GM18909 (cell line): ENCODE data around the gene SPTB.
A peak's percentile ranks its signal among the peaks of the same experiment; 100 is the strongest.

ENCODE experiments used
- ATAC-seq: cut with Tn5 transposase; IDR thresholded peaks from one replicate; pipeline ENCODE4 v1.9.1; 2021; ENCODE audit warnings: mild to moderate bottlenecking; ENCODE audit not compliant: unreplicated experiment, poor library complexity

SPTB gene

GRCh38 chr14:64889352-64889751 is 9.6 kb upstream of the SPTB start:
- ATAC-seq, result no peak

DNA sequence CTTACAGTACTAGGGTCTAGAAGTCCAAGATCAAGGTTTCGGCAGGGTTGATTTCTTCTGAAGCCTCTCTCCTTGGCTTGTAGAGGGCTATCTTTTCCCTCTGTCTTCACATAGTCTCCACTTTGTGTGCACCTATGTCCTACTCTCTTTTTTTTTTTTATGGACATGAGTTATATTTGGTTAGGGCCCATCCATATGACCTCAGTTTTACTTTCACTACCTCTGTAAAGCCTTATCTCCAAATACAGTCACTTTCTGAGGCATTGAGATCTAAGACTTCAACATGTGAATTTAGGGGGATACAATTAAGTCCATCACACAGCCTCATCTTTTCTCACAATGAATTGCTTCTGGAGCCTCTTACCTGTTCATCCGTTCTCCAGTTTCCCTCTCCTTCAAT is 5.9 kb upstream of the SPTB start:
- no peak for ATAC-seq

GRCh38 chr14:64880221-64881121 is 764 bp upstream of the SPTB start:
- peak; percentile 59 for ATAC-seq

- ATAC-seq, result no peak
Observed at GRCh38 chr14:64878837-64879634, 671 bp downstream of the SPTB start.

- no peak for ATAC-seq
Observed at GRCh38 chr14:64877846-64878245, 1.9 kb downstream of the SPTB start.

DNA sequence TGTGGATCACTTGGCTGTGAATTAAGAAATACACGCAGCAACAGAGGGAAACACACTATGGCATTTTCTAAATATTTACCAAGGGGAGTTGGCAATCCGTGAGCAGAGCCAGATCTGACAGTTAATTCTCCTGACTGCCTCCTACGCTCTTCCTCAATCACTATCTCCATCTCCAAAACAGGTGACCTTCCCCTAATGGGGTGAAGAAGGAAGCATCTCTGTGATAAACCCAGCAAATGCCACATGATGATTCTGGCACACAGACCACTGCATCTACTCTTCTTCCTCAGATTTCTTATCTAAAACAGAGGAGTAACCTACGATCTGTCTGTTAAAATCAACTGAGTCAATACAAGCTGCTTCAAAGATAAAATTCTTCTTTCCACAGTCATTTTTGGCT is 4.4 kb downstream of the SPTB start:
- no peak for ATAC-seq

GRCh38 chr14:64873506-64874219 is 6.0 kb downstream of the SPTB start:
- no peak for ATAC-seq

DNA sequence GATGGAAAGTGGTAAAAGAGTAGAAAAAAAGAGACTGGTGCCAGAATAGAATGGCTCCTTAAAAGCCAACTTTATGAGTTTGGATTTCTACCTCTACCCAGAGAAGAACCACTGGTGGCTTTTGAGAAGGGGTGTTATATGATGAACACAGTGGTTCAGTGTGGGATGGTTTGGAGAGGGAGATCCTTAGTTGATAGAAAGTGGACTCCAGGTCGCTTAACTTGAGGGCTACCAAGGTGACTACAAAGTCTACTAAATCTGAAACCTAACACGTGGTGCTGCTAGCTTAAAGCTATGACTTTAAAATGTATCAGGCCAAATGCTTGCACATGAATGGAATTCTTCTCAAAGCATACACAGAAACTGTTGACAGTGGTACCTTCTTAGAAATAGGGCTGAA is 8.4 kb downstream of the SPTB start:
- ATAC-seq, result no peak

DNA sequence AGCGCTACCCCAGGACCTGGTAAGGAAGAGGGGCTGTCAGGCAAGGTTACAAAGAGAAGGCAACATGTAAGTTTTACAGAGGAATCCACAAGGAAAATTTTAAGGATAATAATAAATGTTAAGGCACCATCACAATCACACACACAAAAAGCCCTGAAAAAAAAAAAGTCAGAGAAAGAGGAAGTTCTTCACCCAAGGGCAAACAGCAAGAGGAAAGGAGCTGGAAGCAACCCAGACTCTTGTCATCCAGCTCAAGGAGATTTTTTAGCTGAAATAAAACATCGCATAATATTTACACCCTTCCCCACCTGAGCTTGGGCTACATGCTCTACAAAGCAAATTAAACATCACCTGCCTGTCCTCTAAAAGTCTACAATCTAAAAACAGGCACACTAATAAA is 9.5 kb downstream of the SPTB start:
- ATAC-seq, result no peak

GRCh38 chr14:64868841-64869240 is 10.9 kb downstream of the SPTB start:
- ATAC-seq, result no peak

- no peak for ATAC-seq
Observed at GRCh38 chr14:64868379-64868778, 11.3 kb downstream of the SPTB start.

- ATAC-seq, result no peak
Observed at GRCh38 chr14:64867182-64867581, 12.5 kb downstream of the SPTB start.

GRCh38 chr14:64865992-64866391 is 13.7 kb downstream of the SPTB start:
- ATAC-seq, result no peak

DNA sequence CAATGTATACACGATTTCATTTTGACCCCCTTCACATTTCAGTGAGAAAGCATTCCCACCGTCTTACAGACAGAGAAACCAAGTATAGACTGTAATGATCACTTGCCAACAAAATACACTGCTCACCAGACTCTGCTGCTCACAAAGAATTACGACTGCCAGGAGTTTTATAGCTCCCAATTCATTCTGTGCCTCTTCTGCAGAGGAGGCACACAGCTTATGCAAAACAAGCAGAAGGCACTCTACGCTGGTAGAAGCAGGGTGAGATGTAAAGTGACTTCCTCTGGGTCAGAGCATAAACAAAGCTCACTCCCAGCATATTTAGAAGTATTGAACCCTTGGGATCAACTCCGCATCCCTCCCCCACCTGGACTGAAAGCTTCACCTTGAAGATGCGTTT is 14.6 kb downstream of the SPTB start:
- ATAC-seq, result no peak

- no peak for ATAC-seq
Observed at GRCh38 chr14:64864258-64864657, 15.4 kb downstream of the SPTB start.

GRCh38 chr14:64861916-64862315 is 17.8 kb downstream of the SPTB start:
- ATAC-seq, result no peak

DNA sequence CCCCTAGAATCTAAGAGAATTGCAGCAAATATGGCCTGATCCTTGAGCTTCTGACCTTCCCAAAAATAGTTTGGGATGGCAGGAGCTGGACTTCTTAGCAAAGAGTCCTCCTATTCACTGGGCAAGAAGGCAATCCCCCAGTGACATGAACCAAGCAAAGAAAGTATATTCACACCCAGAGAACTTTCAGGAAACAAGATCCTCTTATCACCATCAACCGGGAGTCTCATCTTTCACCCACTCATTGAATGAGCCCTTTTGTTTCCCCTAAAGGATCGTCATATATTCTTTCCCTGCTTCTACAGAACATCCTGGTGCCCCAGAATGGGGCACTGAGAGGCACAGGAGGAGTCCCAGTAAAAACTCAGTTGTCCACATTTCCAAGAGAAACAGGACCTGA is 19.7 kb downstream of the SPTB start:
- ATAC-seq, result no peak

- ATAC-seq, result no peak
Observed at GRCh38 chr14:64857979-64858744, 21.5 kb downstream of the SPTB start.

- no peak for ATAC-seq
Observed at GRCh38 chr14:64856529-64857445, 22.9 kb downstream of the SPTB start.
